Activated gamma-delta T cell treated with Interleukin-2 at 50 U/mL for 16 hours (primary cell): ENCODE data around the gene MAPKAP1.

Experiments used
- DNase-seq: peaks from one replicate; pipeline ENCODE4 v3.0.0-alpha.2; 2020

The MAPKAP1 gene

GRCh38 chr9:125507226-125507625, 199.8 kb downstream of the MAPKAP1 start:
- no peak for DNase-seq

GRCh38 chr9:125505988-125506438, 201.0 kb downstream of the MAPKAP1 start:
- no peak for DNase-seq

GRCh38 chr9:125504616-125505015, 202.4 kb downstream of the MAPKAP1 start:
- DNase-seq: no peak

- DNase-seq: no peak
Measured at GRCh38 chr9:125497906-125498305, 209.1 kb downstream of the MAPKAP1 start.

GRCh38 chr9:125497478-125497877, 209.5 kb downstream of the MAPKAP1 start:
- no peak for DNase-seq

- DNase-seq: no peak
Measured at GRCh38 chr9:125496313-125496834, 210.6 kb downstream of the MAPKAP1 start.

- no peak for DNase-seq
Measured at GRCh38 chr9:125495172-125496119, 211.6 kb downstream of the MAPKAP1 start.

GRCh38 chr9:125494653-125494915, 212.4 kb downstream of the MAPKAP1 start:
- DNase-seq: no peak

- DNase-seq: no peak
Measured at GRCh38 chr9:125493881-125494652, 212.9 kb downstream of the MAPKAP1 start.

GRCh38 chr9:125493384-125493783, 213.6 kb downstream of the MAPKAP1 start:
- DNase-seq: no peak

- no peak for DNase-seq
Measured at GRCh38 chr9:125492719-125493118, 214.3 kb downstream of the MAPKAP1 start.

- no peak for DNase-seq
Measured at GRCh38 chr9:125487842-125488241, 219.2 kb downstream of the MAPKAP1 start.

GRCh38 chr9:125486576-125486975, 220.4 kb downstream of the MAPKAP1 start:
- DNase-seq: no peak

GRCh38 chr9:125486152-125486508, 220.9 kb downstream of the MAPKAP1 start:
- DNase-seq: no peak

- no peak for DNase-seq
Measured at GRCh38 chr9:125485471-125486151, 221.4 kb downstream of the MAPKAP1 start.

- DNase-seq: no peak
Measured at GRCh38 chr9:125484350-125485282, 222.4 kb downstream of the MAPKAP1 start.

GRCh38 chr9:125483697-125484096, 223.3 kb downstream of the MAPKAP1 start:
- DNase-seq: no peak

- no peak for DNase-seq
Measured at GRCh38 chr9:125479846-125480615, 227.0 kb downstream of the MAPKAP1 start.

GRCh38 chr9:125477089-125477544, 229.9 kb downstream of the MAPKAP1 start:
- DNase-seq: no peak

- DNase-seq: no peak
Measured at GRCh38 chr9:125476645-125477044, 230.4 kb downstream of the MAPKAP1 start.

GRCh38 chr9:125475385-125475784, 231.6 kb downstream of the MAPKAP1 start:
- DNase-seq: no peak
